Parathyroid adenoma (tissue), 2 donors: Measurements from ENCODE around the gene XRCC3.

Source experiments
- H2AFZ ChIP-seq: fragments of 300-600 bp; sonication (generic); one replicate; pipeline ENCODE4 v1.7.0; 2017; ENCODE audit warnings: antibody characterized with exemption, mild to moderate bottlenecking
- H3K27ac ChIP-seq: fragments of 300-600 bp; sonication (generic); one replicate; pipeline ENCODE4 v1.7.0; 2017
- H3K27me3 ChIP-seq: fragments of 300-600 bp; sonication (generic); one replicate; pipeline ENCODE4 v1.7.0; 2017; ENCODE audit warnings: low read length; ENCODE audit not compliant: control insufficient read depth, insufficient read depth
- H3K36me3 ChIP-seq: fragments of 300-600 bp; sonication (generic); one replicate; pipeline ENCODE4 v1.7.0; 2017; ENCODE audit warnings: low read length; ENCODE audit not compliant: control insufficient read depth, insufficient read depth
- H3K4me1 ChIP-seq: fragments of 300-600 bp; sonication (generic); one replicate; pipeline ENCODE4 v1.7.0; 2017; ENCODE audit warnings: control low read depth
- H3K4me2 ChIP-seq: fragments of 300-600 bp; sonication (generic); one replicate; pipeline ENCODE4 v1.7.0; 2017; ENCODE audit warnings: low read length
- H3K4me3 ChIP-seq: fragments of 300-600 bp; sonication (generic); one replicate; pipeline ENCODE4 v1.7.0; 2017; ENCODE audit warnings: low read depth, low read length
- H3K79me2 ChIP-seq: fragments of 300-600 bp; sonication (generic); one replicate; pipeline ENCODE4 v1.7.0; 2017; ENCODE audit warnings: control low read depth
- H3K9ac ChIP-seq: fragments of 300-600 bp; sonication (generic); one replicate; pipeline ENCODE4 v1.7.0; 2017; ENCODE audit warnings: mild to moderate bottlenecking
- H3K9me3 ChIP-seq: fragments of 300-600 bp; sonication (generic); one replicate; pipeline ENCODE4 v1.7.0; 2017; ENCODE audit warnings: low read length; ENCODE audit not compliant: control insufficient read depth
- TF ChIP-seq, protein P1 (sequence below): fragments of 300-600 bp; sonication (generic); IDR thresholded peaks from one replicate; pipeline ENCODE4 v1.7.0; 2017; ENCODE audit warnings: antibody characterized with exemption, mild to moderate bottlenecking
- donor health status: primary hyperparathyroidism.

The XRCC3 gene

DNA sequence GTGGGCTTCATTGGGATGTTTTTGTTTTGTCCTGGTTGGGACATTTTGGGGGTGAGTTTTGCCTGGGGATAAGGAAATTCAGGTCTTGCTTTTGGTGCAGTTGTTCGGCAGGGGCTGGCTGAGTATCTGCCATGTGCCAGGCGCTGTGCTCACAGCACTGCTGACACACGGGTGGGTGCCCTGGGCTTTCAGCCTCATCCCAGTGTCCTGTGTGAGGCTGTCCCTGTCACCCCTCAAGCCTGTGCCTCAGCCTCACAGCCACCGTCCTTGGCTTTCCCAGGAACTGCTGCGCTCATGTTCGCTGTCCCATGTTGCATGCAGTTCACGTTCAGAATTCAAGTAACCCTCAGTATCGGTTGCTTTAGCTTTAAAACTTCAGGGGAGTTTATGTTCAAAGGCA, 24.9 kb downstream of the XRCC3 start:
- Histone ChIP-seq H3K4me2 (no peak overlapping the region), H3K36me3 (no peaks in the 10 kb centered on the region), H2AFZ (no peak overlapping the region), H3K27me3 (no peaks in the 10 kb centered on the region), H3K4me3 (no peak overlapping the region), H3K79me2 (peaks cover 24% of the 10 kb centered on the region), H3K9me3 (no peaks in the 10 kb centered on the region), H3K27ac (no peak overlapping the region), H3K9ac (no peak overlapping the region), H3K4me1 (no peaks in the 10 kb centered on the region)
- TF ChIP-seq, protein P1, sequence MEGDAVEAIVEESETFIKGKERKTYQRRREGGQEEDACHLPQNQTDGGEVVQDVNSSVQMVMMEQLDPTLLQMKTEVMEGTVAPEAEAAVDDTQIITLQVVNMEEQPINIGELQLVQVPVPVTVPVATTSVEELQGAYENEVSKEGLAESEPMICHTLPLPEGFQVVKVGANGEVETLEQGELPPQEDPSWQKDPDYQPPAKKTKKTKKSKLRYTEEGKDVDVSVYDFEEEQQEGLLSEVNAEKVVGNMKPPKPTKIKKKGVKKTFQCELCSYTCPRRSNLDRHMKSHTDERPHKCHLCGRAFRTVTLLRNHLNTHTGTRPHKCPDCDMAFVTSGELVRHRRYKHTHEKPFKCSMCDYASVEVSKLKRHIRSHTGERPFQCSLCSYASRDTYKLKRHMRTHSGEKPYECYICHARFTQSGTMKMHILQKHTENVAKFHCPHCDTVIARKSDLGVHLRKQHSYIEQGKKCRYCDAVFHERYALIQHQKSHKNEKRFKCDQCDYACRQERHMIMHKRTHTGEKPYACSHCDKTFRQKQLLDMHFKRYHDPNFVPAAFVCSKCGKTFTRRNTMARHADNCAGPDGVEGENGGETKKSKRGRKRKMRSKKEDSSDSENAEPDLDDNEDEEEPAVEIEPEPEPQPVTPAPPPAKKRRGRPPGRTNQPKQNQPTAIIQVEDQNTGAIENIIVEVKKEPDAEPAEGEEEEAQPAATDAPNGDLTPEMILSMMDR: no peak

DNA sequence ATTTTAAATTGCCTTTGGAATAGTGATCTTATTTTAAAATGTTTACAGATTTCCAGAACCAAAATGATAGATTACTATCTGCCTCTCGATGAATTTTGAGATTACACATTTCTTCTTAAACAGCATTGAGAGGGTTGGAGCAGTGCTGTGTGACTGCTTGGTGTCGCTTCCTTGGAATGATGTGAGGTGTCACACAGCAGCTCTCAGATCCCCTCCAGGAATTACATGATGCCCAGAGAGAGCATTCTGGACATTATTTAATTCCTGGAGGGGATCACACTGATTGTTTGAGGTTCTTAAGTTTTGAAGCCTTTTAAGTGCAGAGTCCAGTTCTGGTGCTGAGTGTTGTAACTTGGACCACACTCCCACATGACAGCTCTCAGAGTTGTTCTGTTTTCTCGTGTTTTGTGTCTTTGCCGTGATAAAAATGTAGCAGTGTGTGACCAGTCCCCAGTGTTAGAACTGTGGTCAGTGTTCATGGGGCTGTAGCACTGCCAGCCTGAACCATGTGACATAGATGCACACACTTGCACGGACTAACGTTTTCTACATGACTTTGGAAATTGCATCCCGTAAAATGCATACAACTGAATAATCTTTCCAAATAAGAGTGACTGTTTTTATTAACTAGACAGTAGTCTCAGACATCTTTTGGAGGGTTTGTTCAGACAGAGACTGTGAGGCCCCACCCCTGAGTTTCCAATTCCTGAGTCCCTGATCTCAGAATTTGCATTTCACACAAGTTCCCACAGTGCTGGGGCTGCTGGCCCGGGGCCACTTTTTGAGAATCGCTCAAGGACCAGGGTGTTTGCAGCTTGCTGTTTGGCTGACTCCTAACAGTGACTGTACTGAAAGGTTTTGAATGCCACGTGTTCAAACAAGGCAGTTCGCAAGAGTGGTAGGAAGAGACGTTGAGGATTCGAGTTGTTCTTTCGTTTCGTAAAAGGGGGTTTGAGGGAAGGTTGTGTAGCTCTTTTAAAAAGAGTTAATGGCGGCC, 26.0 kb downstream of the XRCC3 start:
- Histone ChIP-seq H3K4me2 (no peak overlapping the region), H3K36me3 (no peaks in the 10 kb centered on the region), H3K9me3 (no peaks in the 10 kb centered on the region), H3K27ac (no peak overlapping the region), H3K4me3 (no peak overlapping the region), H3K27me3 (no peaks in the 10 kb centered on the region), H3K79me2 (peaks cover 22% of the 10 kb centered on the region), H2AFZ (no peak overlapping the region), H3K4me1 (no peaks in the 10 kb centered on the region), H3K9ac (no peak overlapping the region)
- TF ChIP-seq, protein P1: no peak

GRCh38 chr14:103688441-103688840, 26.8 kb downstream of the XRCC3 start:
- no peak overlapping the region for H3K4me2 ChIP-seq
- H2AFZ ChIP-seq: no peak overlapping the region
- no peaks in the 10 kb centered on the region for H3K4me1 ChIP-seq
- peaks cover 19% of the 10 kb centered on the region for H3K79me2 ChIP-seq
- no peak overlapping the region for H3K4me3 ChIP-seq
- TF ChIP-seq, protein P1: no peak
- H3K9ac ChIP-seq: no peak overlapping the region
- no peaks in the 10 kb centered on the region for H3K27me3 ChIP-seq
- no peaks in the 10 kb centered on the region for H3K36me3 ChIP-seq
- no peak overlapping the region for H3K27ac ChIP-seq
- H3K9me3 ChIP-seq: no peaks in the 10 kb centered on the region

- Histone ChIP-seq H3K4me2 (no peak overlapping the region), H3K27ac (no peak overlapping the region), H3K4me1 (no peaks in the 10 kb centered on the region), H3K27me3 (no peaks in the 10 kb centered on the region), H2AFZ (no peak overlapping the region), H3K9me3 (no peaks in the 10 kb centered on the region), H3K79me2 (peaks cover 17% of the 10 kb centered on the region), H3K9ac (no peak overlapping the region), H3K36me3 (no peaks in the 10 kb centered on the region), H3K4me3 (no peak overlapping the region)
- TF ChIP-seq, protein P1: no peak
Measured at GRCh38 chr14:103687712-103688111, 27.5 kb downstream of the XRCC3 start.
